Vagina (tissue), 2 donors: ENCODE data around the gene ANKS6.

Experiments used
- CTCF ChIP-seq, 3 experiments: fragments of 450-650 bp in 2 of 3; fragments of 200-600 bp in 1 of 3; sonication (generic) in 1 of 3; IDR thresholded peaks; one replicate each; pipeline ENCODE4 v1.5.1; 2017 to 2019; ENCODE audit warnings: antibody characterized with exemption in 3 of 3, mild to moderate bottlenecking in 2 of 3, moderate library complexity in 2 of 3
- POLR2A ChIP-seq, 2 donors: fragments of 450-650 bp; IDR thresholded peaks; one replicate each; pipeline ENCODE4 v1.6.1; 2017; ENCODE audit warnings: antibody characterized with exemption in 2 of 2, mild to moderate bottlenecking in 2 of 2, moderate library complexity in 2 of 2
- POLR2AphosphoS5 ChIP-seq, 2 donors: sonication (generic); formaldehyde crosslinking; IDR thresholded peaks; one replicate each; pipeline ENCODE4 v1.9.0; 2017; ENCODE audit warnings: antibody characterized with exemption in 2 of 2, mild to moderate bottlenecking in 2 of 2, low read depth in 1 of 2; ENCODE audit not compliant: insufficient read depth in 1 of 2

GRCh38 chr9:98795295-98795955 is 930 bp downstream of the ANKS6 start:
- TF ChIP-seq CTCF (IDR thresholded peaks at IDR 0.05) (no peak), POLR2A (IDR thresholded peaks at IDR 0.05) (no peak), POLR2AphosphoS5 (IDR thresholded peaks at IDR 0.05; ENCODE audit: insufficient read depth in 1 of 2, low read depth in 1 of 2) (no peak)
